Hepatocyte (in vitro differentiated cells): ENCODE measurements around the gene ARL17B.
"Not testable (repeated sequence)": the region's sequence is repeated elsewhere in the genome, so short reads cannot be mapped to it uniquely, and the experiment has no call there.

Source experiments
- CTCF ChIP-seq: fragments of 200-600 bp; sonication (generic); IDR thresholded peaks from 2 replicates; pipeline ENCODE4 v1.5.1; 2016; ENCODE audit warnings: antibody characterized with exemption, mild to moderate bottlenecking; ENCODE audit not compliant: poor library complexity
- EZH2 ChIP-seq: fragments of 200-600 bp; sonication (generic); IDR thresholded peaks from 2 replicates; pipeline ENCODE4 v1.6.1; 2016; ENCODE audit warnings: antibody characterized with exemption, mild to moderate bottlenecking, borderline replicate concordance
- EZH2phosphoT487 ChIP-seq: fragments of 200-600 bp; sonication (generic); IDR thresholded peaks from one replicate; pipeline ENCODE4 v1.6.1; 2018; ENCODE audit warnings: antibody characterized with exemption, mild to moderate bottlenecking, low read depth, moderate library complexity; ENCODE audit not compliant: unreplicated experiment, severe bottlenecking

DNA sequence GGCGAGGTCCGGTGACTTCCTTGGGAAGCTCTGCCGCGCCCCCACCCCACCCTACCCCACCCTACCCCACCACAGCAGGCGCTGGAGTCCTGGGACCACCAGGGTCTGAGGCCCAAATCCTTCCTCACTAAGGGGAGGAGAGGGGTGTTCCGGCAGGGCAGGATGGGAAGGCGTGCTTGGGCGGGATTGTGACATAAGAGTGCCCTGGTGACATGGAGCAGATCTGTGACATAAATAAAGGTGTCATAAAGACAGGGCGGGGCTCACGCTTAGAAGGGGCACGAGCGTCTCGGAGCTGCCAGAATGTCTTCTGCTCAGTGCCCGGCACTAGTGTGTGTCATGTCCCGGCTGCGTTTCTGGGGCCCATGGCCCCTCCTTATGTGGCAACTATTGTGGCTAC is 66.7 kb downstream of the ARL17B start, which contains the start of gene LRRC37A:
- TF ChIP-seq CTCF, EZH2, EZH2phosphoT487: not testable (repeated sequence)
